ENCODE measurements around the gene SYT2.
"Not testable (repeated sequence)": the region's sequence is repeated elsewhere in the genome, so short reads cannot be mapped to it uniquely, and the experiment has no call there.

DNA sequence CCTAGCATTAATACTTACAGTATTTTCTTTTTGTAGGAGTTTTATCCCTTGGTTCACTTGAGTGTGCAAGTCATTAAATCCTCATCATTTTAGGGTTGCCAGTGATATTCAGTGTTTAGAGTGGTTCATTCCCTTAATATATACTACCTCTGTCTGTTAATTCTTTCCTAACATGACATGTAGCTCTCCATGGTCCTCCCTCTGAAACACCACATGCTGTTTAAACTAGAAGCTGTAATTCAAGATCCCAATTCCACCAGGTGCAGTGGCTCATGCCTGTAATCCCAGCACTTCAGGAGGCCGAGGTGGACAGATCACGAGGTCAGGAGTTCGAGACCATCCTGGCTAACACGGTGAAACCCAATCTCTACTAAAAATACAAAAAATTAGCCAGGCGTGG lies 127.9 kb downstream of the SYT2 start:
- TF ChIP-seq, protein P1, sequence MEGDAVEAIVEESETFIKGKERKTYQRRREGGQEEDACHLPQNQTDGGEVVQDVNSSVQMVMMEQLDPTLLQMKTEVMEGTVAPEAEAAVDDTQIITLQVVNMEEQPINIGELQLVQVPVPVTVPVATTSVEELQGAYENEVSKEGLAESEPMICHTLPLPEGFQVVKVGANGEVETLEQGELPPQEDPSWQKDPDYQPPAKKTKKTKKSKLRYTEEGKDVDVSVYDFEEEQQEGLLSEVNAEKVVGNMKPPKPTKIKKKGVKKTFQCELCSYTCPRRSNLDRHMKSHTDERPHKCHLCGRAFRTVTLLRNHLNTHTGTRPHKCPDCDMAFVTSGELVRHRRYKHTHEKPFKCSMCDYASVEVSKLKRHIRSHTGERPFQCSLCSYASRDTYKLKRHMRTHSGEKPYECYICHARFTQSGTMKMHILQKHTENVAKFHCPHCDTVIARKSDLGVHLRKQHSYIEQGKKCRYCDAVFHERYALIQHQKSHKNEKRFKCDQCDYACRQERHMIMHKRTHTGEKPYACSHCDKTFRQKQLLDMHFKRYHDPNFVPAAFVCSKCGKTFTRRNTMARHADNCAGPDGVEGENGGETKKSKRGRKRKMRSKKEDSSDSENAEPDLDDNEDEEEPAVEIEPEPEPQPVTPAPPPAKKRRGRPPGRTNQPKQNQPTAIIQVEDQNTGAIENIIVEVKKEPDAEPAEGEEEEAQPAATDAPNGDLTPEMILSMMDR (IDR thresholded peaks at IDR 0.05): not testable (repeated sequence)
- not testable (repeated sequence) for TF ChIP-seq EZH2phosphoT487 (IDR thresholded peaks at IDR 0.05)
